ENCODE data around the gene VAV3. TPM values are rescaled to one million over a fixed set of nuclear protein-coding genes. Genes with fewer than 3 reads are reported as not detected.

The VAV3 gene
- total and polyA plus RNA-seq, 10 of the 15 experiments (the other 5 are each of a cell fraction or from before 2014, with no cell fraction given), result 0.84 to 5.5 (median 3.4) TPM

- Histone ChIP-seq H3K9me3 (replicated peaks; ENCODE audit: control insufficient read depth, insufficient read depth, low read length) (no peaks in the 10 kb centered on the region), H3K27ac (ENCODE audit: control insufficient read depth, insufficient read depth) (no peak overlapping the region), H3K79me2 (ENCODE audit: control insufficient read depth, insufficient read depth, low read length) (no peaks in the 10 kb centered on the region), H3K4me2 (ENCODE audit: control insufficient read depth, insufficient read depth) (no peak overlapping the region), H3K4me1 (ENCODE audit: control insufficient read depth, insufficient read depth, low read length) (no peaks in the 10 kb centered on the region), H3K9ac (ENCODE audit: control insufficient read depth, insufficient read depth, low read length) (no peak overlapping the region), H4K20me1 (ENCODE audit: control insufficient read depth, insufficient read depth) (no peaks in the 10 kb centered on the region), H3K4me3 (no peak overlapping the region), H2AFZ (ENCODE audit: control insufficient read depth, low read depth, low read length) (no peak overlapping the region), H3K36me3 (ENCODE audit: control insufficient read depth in 2 of 2, insufficient read depth in 2 of 2, low read length in 1 of 2) (no peaks in the 10 kb centered on the region), H3K27me3 (replicated peaks in 1 of 2; ENCODE audit: control insufficient read depth in 2 of 2, insufficient read depth in 2 of 2, low read length in 1 of 2) (no peaks in the 10 kb centered on the region)
- FAIRE-seq, result no peak
- TF ChIP-seq RUNX3 (IDR thresholded peaks at IDR 0.05; ENCODE audit: low read length), result peak; percentile 55; the same call in 1 of the 2 replicates
- TF ChIP-seq RAD21 (IDR thresholded peaks at IDR 0.05; ENCODE audit: insufficient read depth, low read depth, low read length), result no peak
- no peak for TF ChIP-seq FOS (IDR thresholded peaks at IDR 0.05; ENCODE audit: borderline replicate concordance, extremely low read depth, insufficient read length)
- TF ChIP-seq, protein P1, sequence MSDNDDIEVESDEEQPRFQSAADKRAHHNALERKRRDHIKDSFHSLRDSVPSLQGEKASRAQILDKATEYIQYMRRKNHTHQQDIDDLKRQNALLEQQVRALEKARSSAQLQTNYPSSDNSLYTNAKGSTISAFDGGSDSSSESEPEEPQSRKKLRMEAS (IDR thresholded peaks at IDR 0.05; ENCODE audit: low read depth, low read length), result no peak
- TF ChIP-seq NBN (IDR thresholded peaks at IDR 0.05), result no peak
- TF ChIP-seq USF2 (IDR thresholded peaks at IDR 0.05; ENCODE audit: borderline replicate concordance, low read depth, low read length), result no peak
- ChIA-PET POLR2A (no interaction called here), SMC1A (ENCODE audit: uncharacterized antibody, unreplicated experiment) (no interaction called here), RAD21 (ENCODE audit: unreplicated experiment) (no interaction called here), CTCF (no interaction called here)
- DNase-seq (ENCODE audit: low read depth, low spot score), result no peak
- intact Hi-C loops (cut with micrococcal nuclease; ENCODE audit: unreplicated experiment) (no loop called here), in situ Hi-C loops (cut with MboI) (no loop called here)
- no TSS peak for BruUV-seq (replicated peaks)
- ATAC-seq, result no peak
- WGBS (ENCODE audit: insufficient coverage, insufficient replicate concordance, low lambda C conversion rate, missing lambda C conversion rate), result 47% methylated on average over 3 of the region's 3 CpGs
Measured at GRCh38 chr1:107695341-107695740, 269.6 kb downstream of the VAV3 start.

DNA sequence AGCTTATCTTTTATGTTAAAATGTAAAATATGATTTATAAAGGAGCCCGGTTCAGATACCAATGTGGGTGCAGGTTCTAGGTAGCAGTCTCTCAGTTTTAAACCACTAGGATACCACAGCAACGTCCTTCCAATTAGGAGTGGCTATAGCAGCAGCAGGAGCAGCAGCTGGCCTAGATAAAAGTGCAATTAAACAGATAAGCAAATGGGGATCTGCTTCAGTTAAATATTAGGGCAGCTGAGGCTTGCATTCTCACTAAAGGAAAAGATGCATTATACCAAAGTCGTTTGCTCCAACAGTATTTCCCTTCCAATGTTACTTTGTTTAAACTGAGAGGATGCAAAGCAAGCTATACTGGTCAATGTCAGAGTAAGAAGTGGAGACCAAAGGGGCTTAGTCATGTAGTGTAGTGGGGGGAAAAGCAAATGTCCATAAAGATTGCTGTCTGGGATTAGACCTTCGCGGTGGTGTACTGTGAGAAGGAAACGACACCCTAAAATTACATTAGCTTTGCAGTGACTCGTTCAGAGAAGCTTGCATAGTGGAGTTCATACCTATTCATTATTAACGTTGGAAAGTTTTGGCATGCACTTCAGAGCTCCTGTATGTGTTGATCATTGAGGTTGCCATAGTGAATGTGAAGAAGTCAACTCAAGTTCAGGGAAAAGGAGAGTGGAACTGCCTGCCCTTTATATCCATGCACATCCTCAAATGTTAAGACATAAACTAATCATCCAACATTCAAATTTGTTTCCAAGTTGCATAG, 272.2 kb downstream of the VAV3 start:
- H3K79me2 ChIP-seq (ENCODE audit: control insufficient read depth, insufficient read depth, low read length), result no peaks in the 10 kb centered on the region
- DNase-seq (ENCODE audit: low read depth, low spot score), result no peak
- FAIRE-seq, result no peak
- ATAC-seq, result no peak
- no peak overlapping the region for H3K27ac ChIP-seq (ENCODE audit: control insufficient read depth, insufficient read depth)
- BruUV-seq (replicated peaks), result no TSS peak
- CTCF ChIA-PET, result no interaction called here
- no peaks in the 10 kb centered on the region for H3K4me1 ChIP-seq (ENCODE audit: control insufficient read depth, insufficient read depth, low read length)
- H4K20me1 ChIP-seq (ENCODE audit: control insufficient read depth, insufficient read depth), result no peaks in the 10 kb centered on the region
- H3K9me3 ChIP-seq (replicated peaks; ENCODE audit: control insufficient read depth, insufficient read depth, low read length), result no peaks in the 10 kb centered on the region
- H3K9ac ChIP-seq (ENCODE audit: control insufficient read depth, insufficient read depth, low read length), result no peak overlapping the region
- H2AFZ ChIP-seq (ENCODE audit: control insufficient read depth, low read depth, low read length), result no peak overlapping the region
- SMC1A ChIA-PET (ENCODE audit: uncharacterized antibody, unreplicated experiment), result no interaction called here
- RAD21 ChIA-PET (ENCODE audit: unreplicated experiment), result no interaction called here
- H3K36me3 ChIP-seq (ENCODE audit: control insufficient read depth in 2 of 2, insufficient read depth in 2 of 2, low read length in 1 of 2), result no peaks in the 10 kb centered on the region
- intact Hi-C loops (cut with micrococcal nuclease; ENCODE audit: unreplicated experiment) (no loop called here), in situ Hi-C loops (cut with MboI) (no loop called here)
- POLR2A ChIA-PET, result no interaction called here
- H3K4me3 ChIP-seq, result no peak overlapping the region
- WGBS (ENCODE audit: insufficient coverage, insufficient replicate concordance, low lambda C conversion rate, missing lambda C conversion rate), result 35% methylated on average over 8 of the region's 8 CpGs
- H3K27me3 ChIP-seq (replicated peaks in 1 of 2; ENCODE audit: control insufficient read depth in 2 of 2, insufficient read depth in 2 of 2, low read length in 1 of 2), result no peaks in the 10 kb centered on the region
- H3K4me2 ChIP-seq (ENCODE audit: control insufficient read depth, insufficient read depth), result no peak overlapping the region
- TF ChIP-seq ESRRA (IDR thresholded peaks at IDR 0.05; ENCODE audit: low read length) (no peak), HCFC1 (IDR thresholded peaks at IDR 0.05; ENCODE audit: low read length) (no peak), HSF1 (IDR thresholded peaks at IDR 0.05; ENCODE audit: low read depth, low read length) (no peak), TARDBP (IDR thresholded peaks at IDR 0.05; ENCODE audit: borderline replicate concordance) (no peak), MYB (IDR thresholded peaks at IDR 0.05; ENCODE audit: borderline replicate concordance, low read depth, low read length) (no peak), POLR2A (IDR thresholded peaks at IDR 0.05; ENCODE audit: low read depth, low read length) (no peak), BACH1 (IDR thresholded peaks at IDR 0.05; ENCODE audit: borderline replicate concordance) (no peak), POU2F2 (IDR thresholded peaks at IDR 0.05; ENCODE audit: borderline replicate concordance, low read depth, low read length) (no peak)
- TF ChIP-seq, protein P2, sequence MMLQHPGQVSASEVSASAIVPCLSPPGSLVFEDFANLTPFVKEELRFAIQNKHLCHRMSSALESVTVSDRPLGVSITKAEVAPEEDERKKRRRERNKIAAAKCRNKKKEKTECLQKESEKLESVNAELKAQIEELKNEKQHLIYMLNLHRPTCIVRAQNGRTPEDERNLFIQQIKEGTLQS (IDR thresholded peaks at IDR 0.05; ENCODE audit: borderline replicate concordance, extremely low read depth, low read depth, low read length), result no peak

Data from GM12878 (cell line).